CD4-positive, alpha-beta T cell treated with Interleukin-10 for 1 hour (primary cell): ENCODE measurements around the gene DHCR7.

ENCODE experiments used
- DNase-seq: peaks from one replicate; pipeline ENCODE4 v3.0.0-alpha.2; 2020

The DHCR7 gene

GRCh38 chr11:71477641-71478527 lies 29.7 kb upstream of the DHCR7 start:
- no peak for DNase-seq

GRCh38 chr11:71476926-71477640 lies 28.9 kb upstream of the DHCR7 start:
- no peak for DNase-seq

- DNase-seq, result no peak
Measured at GRCh38 chr11:71476031-71476430, 27.8 kb upstream of the DHCR7 start.

- DNase-seq, result no peak
Measured at GRCh38 chr11:71474771-71475483, 26.7 kb upstream of the DHCR7 start.

GRCh38 chr11:71474141-71474770 lies 26.1 kb upstream of the DHCR7 start:
- no peak for DNase-seq

- no peak for DNase-seq
Measured at GRCh38 chr11:71473793-71474080, 25.5 kb upstream of the DHCR7 start.

- no peak for DNase-seq
Measured at GRCh38 chr11:71472941-71473792, 25.0 kb upstream of the DHCR7 start.

GRCh38 chr11:71472357-71472885 lies 24.2 kb upstream of the DHCR7 start:
- no peak for DNase-seq

- no peak for DNase-seq
Measured at GRCh38 chr11:71470946-71471345, 22.8 kb upstream of the DHCR7 start.

- no peak for DNase-seq
Measured at GRCh38 chr11:71467164-71467563, 19.0 kb upstream of the DHCR7 start.

- no peak for DNase-seq
Measured at GRCh38 chr11:71466358-71466757, 18.2 kb upstream of the DHCR7 start.

GRCh38 chr11:71465054-71465453 lies 16.9 kb upstream of the DHCR7 start:
- DNase-seq, result no peak

- DNase-seq, result no peak
Measured at GRCh38 chr11:71463331-71464211, 15.4 kb upstream of the DHCR7 start.

- no peak for DNase-seq
Measured at GRCh38 chr11:71462726-71463125, 14.5 kb upstream of the DHCR7 start.

- DNase-seq, result no peak
Measured at GRCh38 chr11:71461696-71462095, 13.5 kb upstream of the DHCR7 start.

GRCh38 chr11:71459767-71460320 lies 11.7 kb upstream of the DHCR7 start:
- DNase-seq, result no peak

GRCh38 chr11:71459076-71459766 lies 11.0 kb upstream of the DHCR7 start:
- DNase-seq, result no peak

GRCh38 chr11:71458146-71459070 lies 10.2 kb upstream of the DHCR7 start:
- no peak for DNase-seq

GRCh38 chr11:71456831-71457230 lies 8.6 kb upstream of the DHCR7 start:
- no peak for DNase-seq
